ENCODE data around the gene PRKCG.

GRCh38 chr19:53868892-53869804 lies 12.8 kb upstream of the PRKCG start:
- TF ChIP-seq CTCF (conservative IDR thresholded peaks at IDR 0.05), result no peak
- no peak; the same call in 1 of the 2 replicates for TF ChIP-seq ZFX (IDR thresholded peaks at IDR 0.05)
